B cell (primary cell): ENCODE data around the gene EIF2B2.

Source experiments
- EZH2 ChIP-seq: IDR thresholded peaks from 2 replicates; pipeline ENCODE4 v1.6.1; 2012; ENCODE audit warnings: borderline replicate concordance, low read depth, mild to moderate bottlenecking, moderate library complexity, low read length; ENCODE audit not compliant: insufficient read depth, poor library complexity, severe bottlenecking
- TF ChIP-seq, protein P1 (sequence below): fragments of 200-600 bp; IDR thresholded peaks from one replicate; pipeline ENCODE4 v1.8.0; 2022; ENCODE audit warnings: antibody characterized with exemption, mild to moderate bottlenecking

DNA sequence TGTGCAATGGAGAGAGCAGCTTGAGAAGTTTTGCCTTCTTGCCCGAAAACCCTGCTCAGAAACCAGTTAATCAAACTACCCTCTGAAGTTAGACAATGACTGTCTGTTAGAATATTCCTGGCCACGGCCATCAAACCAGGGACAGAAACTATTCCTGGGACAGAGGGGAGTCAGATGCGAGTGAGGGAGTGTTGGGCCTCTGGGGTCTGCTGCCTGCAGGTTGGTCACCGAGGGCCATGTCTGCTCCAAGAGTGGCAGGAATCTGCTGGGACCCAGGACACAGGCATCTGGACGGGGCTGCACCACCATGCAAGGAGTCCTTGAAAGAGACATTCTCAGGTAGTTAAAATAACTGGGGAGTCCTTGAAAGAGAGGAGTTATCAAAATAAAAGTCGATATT is 16.9 kb upstream of the EIF2B2 start:
- TF ChIP-seq, protein P1, sequence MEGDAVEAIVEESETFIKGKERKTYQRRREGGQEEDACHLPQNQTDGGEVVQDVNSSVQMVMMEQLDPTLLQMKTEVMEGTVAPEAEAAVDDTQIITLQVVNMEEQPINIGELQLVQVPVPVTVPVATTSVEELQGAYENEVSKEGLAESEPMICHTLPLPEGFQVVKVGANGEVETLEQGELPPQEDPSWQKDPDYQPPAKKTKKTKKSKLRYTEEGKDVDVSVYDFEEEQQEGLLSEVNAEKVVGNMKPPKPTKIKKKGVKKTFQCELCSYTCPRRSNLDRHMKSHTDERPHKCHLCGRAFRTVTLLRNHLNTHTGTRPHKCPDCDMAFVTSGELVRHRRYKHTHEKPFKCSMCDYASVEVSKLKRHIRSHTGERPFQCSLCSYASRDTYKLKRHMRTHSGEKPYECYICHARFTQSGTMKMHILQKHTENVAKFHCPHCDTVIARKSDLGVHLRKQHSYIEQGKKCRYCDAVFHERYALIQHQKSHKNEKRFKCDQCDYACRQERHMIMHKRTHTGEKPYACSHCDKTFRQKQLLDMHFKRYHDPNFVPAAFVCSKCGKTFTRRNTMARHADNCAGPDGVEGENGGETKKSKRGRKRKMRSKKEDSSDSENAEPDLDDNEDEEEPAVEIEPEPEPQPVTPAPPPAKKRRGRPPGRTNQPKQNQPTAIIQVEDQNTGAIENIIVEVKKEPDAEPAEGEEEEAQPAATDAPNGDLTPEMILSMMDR, result no peak
- TF ChIP-seq EZH2, result no peak
